Gastroesophageal sphincter (tissue), 3 donors: ENCODE measurements around the gene CT45A3.
A peak's percentile ranks its signal among the peaks of the same experiment; 100 is the strongest.

Experiments used
- POLR2A ChIP-seq, 2 donors: fragments of 450-650 bp; IDR thresholded peaks; one replicate each; pipeline ENCODE4 v1.6.1; 2017; ENCODE audit warnings: antibody characterized with exemption in 2 of 2, mild to moderate bottlenecking in 2 of 2, moderate library complexity in 1 of 2
- TF ChIP-seq, protein P1 (sequence below), 4 experiments: fragments of 200-600 bp in 2 of 4; fragments of 450-650 bp in 2 of 4; sonication (generic) in 1 of 4; IDR thresholded peaks; one replicate each; pipeline ENCODE4 v1.5.1; 2017 to 2019; ENCODE audit warnings: antibody characterized with exemption in 4 of 4, mild to moderate bottlenecking in 2 of 4, moderate library complexity in 2 of 4

DNA sequence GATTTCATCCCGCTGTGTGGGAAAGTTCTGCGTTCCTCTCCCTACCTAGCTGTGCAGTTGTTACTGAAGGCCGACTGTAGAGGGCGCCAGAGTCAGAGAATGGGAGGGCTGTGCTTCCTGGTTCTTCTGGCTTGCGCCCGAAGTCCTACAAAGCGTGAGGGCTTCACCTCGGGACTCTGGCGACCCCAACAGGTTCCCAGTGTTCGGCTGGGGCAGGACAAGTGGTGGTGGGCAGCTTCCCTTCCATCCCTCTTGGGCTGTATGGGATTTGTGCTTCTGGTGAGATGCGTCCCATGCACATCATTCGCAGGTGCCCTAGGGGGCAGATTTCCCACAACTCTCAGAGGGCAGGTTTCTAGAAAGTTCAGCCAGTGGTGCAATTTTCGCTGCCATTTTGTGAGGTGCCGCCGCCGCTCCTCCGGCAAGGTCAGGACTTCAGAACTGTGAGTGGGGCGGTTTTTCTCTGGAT lies 27.3 kb downstream of the CT45A3 start:
- TF ChIP-seq, protein P1, sequence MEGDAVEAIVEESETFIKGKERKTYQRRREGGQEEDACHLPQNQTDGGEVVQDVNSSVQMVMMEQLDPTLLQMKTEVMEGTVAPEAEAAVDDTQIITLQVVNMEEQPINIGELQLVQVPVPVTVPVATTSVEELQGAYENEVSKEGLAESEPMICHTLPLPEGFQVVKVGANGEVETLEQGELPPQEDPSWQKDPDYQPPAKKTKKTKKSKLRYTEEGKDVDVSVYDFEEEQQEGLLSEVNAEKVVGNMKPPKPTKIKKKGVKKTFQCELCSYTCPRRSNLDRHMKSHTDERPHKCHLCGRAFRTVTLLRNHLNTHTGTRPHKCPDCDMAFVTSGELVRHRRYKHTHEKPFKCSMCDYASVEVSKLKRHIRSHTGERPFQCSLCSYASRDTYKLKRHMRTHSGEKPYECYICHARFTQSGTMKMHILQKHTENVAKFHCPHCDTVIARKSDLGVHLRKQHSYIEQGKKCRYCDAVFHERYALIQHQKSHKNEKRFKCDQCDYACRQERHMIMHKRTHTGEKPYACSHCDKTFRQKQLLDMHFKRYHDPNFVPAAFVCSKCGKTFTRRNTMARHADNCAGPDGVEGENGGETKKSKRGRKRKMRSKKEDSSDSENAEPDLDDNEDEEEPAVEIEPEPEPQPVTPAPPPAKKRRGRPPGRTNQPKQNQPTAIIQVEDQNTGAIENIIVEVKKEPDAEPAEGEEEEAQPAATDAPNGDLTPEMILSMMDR (IDR thresholded peaks at IDR 0.05): peak in 1 of 4 experiments; percentile 26
- TF ChIP-seq POLR2A (IDR thresholded peaks at IDR 0.05): no peak
